NCI-H1092 treated with DMSO at 0.1 percent for 48 hours (cell line): ENCODE data around the gene UBAC1.

Experiments used
- DNase-seq: peaks from one replicate; lab custom pipeline; 2025; lab: John Stamatoyannopoulos, UW

Gene UBAC1, protein sequence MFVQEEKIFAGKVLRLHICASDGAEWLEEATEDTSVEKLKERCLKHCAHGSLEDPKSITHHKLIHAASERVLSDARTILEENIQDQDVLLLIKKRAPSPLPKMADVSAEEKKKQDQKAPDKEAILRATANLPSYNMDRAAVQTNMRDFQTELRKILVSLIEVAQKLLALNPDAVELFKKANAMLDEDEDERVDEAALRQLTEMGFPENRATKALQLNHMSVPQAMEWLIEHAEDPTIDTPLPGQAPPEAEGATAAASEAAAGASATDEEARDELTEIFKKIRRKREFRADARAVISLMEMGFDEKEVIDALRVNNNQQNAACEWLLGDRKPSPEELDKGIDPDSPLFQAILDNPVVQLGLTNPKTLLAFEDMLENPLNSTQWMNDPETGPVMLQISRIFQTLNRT

DNA sequence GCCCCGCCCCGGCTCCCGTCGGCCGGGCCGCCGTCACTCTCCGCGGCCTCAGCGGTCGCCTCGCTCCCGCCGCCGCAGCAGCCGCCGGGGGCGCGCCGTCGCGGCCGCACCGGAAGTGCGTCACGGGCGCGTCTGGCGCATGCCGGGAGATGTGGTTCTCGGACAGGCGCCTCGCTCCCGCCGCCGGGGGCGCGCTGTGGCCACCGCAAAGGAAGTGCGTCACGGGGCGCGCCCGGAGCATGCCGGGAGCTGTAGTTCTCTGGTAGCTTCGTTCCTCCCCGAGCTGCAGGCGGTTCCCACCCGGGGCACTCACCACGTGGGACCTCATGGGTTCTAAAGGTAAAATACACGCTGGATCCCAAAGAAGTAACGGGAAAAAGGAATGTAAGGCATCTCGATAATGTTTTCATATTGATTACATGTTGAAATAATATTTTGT, at the start of gene UBAC1:
TSS of gene UBAC1 (minus strand) at position 97 of the 439 bp plus-strand sequence. CDS start 211 bp downstream, outside the sequence.
- DNase-seq = peak; percentile 91

DNA sequence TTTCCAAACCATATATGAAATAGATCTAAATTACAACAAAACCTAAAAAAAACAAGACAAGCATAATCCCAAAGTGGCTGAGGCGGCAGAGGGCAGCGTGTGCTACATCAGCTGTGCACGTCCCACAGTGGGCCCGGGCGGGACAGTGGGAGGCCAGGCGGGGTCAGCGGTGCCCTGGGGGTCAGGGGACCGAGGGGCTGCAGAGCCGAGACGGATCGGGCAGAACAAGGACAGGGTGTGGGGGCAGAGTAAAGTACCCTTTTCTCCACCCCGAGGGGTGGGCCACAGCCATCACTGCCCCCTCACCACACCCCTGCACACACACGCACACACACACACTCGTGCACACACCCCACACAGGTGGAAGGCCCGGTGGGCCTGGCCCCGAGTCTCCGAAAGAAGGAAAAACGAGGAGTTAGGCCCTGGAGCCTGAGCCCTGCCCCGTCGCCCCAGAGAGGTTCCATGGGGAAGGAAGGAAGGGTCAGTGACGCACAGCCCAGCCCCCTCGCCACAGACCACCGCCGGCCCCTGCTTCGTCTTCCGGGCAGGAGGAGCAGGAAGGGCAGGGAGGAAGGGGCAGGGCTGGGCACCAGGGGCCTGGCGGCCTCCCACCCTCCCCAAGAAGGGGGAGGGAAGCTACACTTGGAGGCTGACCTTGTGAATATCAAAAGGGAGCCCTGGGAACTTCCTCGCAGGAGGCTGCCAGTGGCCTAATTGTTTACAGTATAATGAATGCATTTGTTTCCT, 49.6 kb upstream of the UBAC1 start:
- no peak for DNase-seq

DNA sequence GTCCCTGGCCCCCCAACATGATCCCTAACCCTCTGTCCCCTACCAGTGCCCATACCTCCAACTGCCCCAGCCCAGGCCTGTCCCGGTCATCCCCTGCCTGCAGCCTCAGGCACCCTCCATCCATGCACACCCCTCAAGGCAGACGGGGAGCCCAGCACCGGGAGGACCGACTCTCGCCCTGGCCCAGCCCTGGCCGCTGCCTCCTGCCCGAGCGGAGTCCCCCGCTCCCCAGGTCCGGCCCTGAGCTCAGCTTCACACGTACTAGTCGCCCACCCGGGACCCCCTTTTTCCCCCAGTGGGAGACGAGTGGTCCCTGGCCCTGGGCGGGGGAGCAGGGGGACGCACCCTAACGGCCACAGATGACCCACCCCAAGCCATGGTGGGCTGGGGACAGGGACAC, 49.0 kb upstream of the UBAC1 start:
- DNase-seq = no peak

DNA sequence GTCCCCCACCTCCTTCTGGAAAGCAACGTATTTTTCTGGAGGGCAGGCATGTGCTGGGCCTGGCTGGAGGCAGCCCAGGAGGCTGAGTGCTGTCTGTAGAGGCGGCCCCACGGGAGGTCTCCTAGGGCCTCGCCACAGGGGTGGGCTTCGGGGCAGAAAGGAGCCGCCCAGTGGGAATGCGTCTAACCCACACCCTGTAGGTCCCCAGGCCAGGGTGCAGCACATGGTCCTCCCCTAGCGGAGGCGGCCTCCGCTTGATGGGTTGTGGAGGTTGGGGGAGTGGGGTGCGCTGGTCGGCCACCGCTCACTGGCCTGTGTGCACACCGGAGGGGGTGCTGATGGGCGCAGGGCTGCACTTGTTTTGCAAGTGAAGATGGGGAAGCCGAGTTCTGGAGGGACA, 48.3 kb upstream of the UBAC1 start:
- DNase-seq = no peak

DNA sequence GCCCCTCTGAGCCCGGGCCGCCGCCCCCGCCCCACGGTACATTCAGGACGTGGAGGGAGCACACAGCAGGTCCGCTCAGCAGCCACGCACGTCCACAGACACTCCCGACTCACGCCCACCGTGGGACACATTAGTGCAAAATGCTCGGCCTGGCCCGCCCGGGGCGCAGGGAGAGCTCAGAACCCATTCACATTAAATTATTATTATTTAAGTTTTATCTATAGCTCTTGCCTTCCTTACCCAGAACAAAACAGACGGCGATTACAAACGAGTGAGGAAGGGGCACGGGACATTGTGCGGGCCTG, 47.5 kb upstream of the UBAC1 start:
- no peak for DNase-seq

DNA sequence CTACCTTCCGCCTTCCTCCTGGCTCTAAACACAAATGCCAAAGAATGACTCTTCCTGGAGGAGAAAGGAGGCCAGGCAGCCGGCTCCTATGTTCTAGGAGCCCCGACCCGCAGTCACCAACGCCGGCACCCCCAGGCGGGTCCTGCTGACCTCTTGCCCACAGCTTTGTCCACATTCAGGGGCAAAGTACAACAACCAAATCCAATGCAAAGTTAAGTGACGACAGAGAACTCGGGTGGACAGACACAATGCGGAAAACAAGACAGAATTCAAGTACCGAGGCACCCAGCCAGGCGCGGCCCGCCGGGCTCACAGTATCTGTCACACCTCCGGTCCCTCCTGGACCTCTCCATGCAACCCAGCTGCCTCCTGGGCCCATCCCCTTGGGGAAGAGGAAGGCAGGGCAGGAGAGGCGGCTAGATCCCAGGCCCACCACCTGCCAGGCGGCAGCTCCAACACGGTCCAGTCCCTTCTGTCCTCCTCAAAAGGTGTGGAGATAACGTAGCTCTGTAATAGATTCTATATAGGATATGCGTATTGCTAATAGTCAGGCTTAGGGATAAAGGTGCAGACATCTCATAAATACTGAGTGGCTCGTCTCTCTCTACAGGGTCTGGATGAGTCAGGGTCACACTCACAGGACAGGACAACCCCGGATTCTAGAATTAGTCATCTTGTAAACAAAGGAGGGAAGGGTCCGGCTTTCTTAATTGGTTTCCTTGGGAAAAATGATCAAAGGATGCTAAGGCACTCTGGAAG, 46.9 kb upstream of the UBAC1 start:
- no peak for DNase-seq

DNA sequence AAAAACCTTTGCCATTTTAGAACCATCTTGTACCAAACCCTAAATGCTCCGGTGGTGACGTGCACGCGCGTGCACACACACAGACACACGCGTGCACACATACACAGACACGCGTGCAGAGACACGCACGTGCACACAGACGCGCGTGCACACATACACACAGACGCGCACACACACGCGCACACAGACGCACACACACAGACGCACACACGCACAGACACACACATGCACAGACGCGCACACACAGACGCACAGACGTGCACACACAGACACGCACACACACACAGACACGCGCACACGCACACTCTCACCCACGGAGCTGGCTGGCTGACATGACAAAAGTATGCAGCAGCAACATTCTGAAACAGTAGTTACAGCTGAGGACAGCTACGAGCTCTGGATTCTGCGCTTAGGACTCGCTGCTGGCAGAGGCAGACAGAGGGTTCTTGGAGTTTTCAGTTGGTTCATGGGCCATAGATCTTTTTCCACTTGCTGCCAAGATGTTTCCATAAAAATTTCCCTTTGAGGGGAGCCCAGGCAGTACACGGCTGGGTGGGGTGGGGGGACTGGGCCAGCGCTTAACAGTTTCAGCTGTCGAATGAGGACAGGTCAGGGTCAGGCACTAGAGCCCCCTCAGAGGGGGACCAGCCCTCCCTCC, 46.2 kb upstream of the UBAC1 start:
- no peak for DNase-seq

DNA sequence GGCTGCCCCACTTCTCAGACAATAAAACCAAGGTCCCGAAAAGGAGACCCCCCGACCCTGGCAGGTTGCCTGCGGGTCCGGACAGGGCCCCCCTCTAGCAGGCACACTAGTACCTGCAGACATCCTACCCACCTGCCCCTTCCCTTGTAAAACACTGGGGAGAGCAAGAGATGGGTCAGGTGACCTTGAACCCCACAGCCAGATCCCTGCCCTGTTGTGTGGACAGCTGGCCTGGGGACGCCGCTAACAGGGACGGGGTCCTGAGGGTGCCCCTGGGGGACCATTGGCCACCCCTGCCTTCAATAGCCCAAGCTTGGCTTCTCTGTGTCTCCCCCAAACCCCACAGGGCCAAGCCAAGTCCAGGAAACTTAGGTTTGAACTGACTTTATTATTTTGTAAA, 45.0 kb upstream of the UBAC1 start:
- DNase-seq = no peak

DNA sequence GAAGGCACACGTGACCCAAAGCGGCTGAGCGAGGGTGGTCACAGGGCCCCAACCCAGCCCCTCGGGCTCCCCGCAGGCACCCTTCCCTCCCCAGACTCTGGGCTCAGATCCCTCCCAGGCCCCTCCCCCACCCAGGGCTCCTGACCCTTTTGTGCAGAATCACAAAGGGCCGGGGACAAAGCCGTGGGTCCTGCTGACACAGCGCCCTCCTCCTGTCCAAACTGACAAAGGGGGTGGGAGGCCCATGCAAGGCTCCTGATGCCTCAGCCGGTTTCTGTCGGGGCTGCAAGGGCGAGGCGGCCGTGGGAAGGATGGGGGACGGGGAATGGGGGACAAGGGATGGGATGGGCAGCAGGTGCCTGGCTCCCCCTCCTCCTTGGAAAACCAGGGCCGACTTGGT, 43.5 kb upstream of the UBAC1 start:
- no peak for DNase-seq

DNA sequence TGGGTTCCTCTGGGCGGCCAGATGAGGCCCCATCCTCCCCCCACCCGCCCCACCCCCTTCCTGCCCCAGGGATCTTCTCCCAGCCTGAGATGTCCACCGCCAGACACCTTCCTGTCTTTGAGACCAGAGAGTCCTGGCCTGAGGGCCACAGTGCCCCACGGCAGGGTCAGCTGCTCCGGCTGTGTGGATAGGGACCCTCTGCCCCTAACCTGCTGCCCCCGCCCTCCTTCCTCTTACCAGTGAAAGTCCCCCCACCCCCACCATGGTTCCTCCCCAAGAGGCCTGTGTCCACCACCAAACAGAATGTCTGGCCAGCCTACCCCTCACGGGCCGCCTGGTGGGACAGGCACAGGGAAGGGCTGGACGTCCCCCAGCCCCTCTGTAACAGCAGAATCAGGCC, 43.0 kb upstream of the UBAC1 start:
- no peak for DNase-seq

DNA sequence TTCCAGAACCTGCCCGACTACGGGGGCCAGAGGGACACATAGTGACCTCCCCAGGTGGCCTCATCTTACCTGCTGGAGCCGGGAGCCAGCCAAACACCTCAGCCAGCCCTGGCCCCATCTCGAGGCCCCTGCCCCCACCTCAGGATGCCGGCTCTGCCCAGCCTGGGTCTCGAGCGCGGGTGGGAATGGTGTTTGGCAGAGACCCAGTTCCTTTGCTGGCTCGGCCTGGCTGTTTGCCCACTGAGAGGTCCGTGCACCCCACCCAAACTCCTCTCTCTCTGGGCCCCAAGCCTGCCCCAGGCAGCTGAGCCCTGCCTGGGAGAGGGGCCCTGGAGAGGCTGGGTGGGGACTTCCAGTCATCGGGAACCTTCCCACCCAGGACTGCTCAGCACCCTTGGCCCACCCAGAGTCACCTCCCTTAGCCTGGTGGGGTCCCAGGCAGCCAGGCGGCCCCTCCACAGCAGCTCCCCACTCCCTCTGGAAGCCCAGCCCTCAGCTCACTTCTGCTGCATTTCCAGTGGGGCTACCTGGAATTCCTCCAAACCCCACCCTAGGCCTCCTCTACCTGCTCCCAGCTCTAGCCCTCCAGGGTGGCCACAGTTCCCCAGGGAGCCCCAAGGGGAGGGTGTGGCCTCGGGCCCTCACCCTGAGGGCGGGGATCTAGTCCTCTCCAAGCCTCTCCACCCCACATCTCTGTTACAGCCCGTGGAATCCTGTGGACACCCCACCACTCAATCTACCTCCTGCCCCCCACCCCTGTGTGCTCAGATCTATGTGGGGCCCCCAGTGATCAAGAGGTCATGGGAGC, 42.4 kb upstream of the UBAC1 start:
- DNase-seq = no peak

DNA sequence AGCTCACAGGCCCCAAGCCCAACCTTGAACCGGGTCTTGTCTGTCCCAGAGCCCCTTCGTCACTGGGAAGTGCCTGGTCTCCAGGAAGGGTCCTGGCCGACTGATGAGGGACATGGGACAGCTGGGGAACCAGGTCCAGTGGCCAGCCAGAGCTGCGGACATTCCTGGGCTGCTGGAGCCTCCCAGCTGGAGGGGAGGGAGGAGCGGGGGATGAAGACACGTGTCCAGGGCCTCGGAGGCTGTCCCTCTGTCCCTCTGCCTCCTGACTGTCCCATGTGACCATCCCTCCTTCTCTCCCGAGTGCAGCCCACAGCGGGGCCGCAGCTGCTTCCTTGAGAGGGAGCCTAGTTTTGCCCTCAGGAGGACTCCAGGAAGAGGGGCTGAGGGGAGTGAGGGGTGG, 41.7 kb upstream of the UBAC1 start:
- DNase-seq = no peak

DNA sequence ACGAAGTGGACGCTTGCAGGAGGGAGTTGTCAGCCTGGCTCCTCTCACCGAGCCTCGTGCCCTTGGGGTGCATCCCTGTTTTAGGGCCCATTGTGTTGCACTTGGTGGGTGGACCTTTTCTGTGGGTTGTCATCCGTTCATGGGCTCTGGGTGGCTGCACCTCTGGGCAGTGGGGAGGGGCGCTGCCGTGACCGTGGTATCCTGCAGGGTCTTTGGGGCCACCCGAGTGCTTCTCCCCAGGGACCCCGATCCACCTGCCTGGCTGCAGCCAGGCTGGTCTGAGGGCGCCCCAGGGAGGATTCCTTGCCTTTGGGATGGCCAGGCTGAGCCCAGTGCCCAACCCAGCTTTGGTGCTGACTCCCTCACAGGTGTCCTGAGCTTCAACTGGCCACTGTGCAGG, 41.0 kb upstream of the UBAC1 start:
- no peak for DNase-seq

DNA sequence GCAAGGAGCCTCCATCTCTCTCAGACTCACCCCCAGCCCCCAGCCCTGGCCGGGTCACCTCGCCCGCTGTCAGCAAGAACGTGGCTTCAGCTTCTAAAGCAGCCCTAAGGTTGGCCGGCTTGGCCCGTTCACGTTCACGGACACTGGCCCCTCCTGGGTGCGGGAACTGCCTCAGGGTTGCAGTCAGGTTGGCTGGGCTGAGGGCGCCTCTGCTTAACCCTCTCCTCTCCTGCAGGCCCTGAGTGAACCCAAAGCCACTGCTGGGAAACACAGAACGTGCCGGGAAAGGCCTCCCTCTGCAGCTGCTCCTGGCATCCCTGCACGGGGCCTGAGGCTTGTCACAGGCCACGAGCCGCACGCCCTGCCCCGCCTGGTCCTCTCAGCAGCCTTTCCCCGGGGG, 40.1 kb upstream of the UBAC1 start:
- DNase-seq = no peak

DNA sequence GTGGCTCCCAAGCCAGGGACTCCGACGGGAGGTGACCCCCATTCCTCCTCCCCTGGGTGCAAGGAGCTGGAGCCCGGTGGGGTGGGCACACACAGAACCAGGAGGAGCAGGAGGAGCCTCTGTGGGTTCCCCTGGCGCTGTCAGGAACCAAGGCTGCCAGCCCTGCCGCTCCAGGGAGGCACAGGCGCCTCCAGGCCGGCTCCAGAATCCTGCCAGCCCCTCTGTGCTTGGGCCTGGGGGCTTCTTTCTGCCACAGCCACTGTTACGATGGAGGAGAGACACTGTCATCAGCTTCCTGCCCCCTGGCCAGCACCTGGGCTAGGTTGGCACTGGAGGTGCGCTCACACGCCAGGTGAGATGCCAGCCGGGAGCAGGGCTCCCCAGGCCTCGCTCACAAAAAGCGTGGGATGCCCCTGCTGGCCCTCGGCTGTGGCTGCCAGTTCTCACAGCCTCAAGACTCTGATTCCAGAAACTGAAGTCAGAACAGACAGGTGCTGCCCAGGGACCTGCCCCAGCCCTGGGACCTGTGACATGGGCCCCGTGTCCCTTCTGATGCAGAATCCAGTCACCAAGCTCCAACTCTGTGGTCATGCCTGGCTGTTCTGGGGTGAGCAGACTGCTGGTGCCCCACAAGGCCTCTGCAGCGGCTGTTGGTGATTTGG, 37.4 kb upstream of the UBAC1 start:
- DNase-seq = no peak

DNA sequence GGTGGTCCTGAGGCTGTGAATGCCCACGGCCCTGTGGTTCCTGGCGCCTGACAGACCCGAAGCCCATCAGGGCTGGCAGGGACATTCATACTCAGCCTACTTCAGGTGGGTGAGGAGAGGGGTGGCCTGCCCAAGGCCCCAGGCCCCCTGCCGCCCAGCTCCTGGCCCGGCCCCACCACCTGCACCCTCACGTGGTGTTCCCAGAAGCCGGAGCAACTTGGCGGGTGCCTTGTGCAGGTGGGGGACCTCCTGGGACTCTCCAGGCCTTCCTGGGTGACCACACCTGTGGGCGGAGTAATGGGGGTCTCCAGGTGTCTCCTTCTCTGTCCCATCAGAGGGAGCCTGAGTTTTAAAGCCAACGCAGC, 36.8 kb upstream of the UBAC1 start:
- DNase-seq = no peak

DNA sequence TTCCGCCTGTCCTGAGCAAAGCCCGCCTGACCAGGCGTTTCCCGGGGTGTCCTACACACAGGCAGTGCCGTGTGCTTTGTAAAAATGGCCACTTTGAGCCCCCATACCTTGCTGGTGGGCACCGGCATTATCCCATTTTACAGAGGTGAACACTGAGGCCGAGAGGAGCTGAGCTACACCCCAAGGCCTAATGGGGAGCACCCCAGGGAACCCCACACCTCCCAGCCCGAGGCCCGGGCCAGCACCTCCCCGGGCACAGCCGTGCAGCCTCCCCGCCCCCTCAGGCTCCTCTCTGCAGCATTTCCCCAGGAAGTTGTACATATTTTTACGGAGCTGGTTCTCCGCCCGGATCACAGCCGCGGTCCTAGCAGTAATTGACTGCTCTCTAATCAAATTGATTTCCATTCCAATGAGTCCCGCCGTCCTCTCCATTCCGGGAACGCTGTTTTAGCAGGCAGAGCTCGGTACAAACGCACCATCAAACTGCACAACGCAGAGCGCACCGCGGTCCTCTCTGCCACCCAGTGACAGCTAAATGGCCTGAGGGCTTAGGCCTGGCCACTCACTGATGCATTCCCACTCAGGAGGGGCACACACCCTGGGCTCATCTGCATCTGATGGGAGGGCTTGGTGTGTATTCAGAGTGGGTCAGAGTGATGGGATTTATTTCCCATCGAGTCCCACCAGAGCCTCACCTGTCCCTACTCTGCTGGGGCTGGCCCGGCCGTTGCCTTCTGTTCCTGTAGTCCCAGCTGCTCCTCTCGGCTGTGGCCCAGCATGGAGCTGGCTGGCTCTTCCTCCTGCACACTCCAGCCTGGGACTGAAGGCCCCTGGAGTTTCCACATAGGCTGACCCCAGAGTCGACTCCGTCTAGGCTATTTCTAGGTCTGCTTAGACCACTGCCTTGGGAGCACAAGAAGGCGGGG, 36.2 kb upstream of the UBAC1 start:
- DNase-seq = no peak

DNA sequence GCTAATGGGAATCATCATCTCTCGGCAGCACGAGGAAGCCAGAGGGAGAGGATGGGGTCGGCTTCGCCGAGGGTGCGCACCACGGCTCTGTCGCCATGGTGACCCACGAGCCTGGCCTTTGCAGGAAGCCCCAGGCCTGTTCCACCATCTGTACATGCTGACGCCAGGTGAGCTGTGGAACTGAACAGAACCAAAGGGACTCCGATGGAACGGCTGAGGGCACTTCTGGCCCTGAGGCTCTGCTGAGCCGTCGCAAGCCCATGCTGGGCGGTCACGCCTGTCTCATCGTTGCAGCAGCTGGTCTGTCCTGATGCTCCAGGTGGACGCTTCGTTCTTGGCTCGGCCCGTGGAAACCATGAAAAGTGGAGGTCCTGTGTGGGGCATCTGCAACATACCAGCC, 34.6 kb upstream of the UBAC1 start:
- DNase-seq = no peak

DNA sequence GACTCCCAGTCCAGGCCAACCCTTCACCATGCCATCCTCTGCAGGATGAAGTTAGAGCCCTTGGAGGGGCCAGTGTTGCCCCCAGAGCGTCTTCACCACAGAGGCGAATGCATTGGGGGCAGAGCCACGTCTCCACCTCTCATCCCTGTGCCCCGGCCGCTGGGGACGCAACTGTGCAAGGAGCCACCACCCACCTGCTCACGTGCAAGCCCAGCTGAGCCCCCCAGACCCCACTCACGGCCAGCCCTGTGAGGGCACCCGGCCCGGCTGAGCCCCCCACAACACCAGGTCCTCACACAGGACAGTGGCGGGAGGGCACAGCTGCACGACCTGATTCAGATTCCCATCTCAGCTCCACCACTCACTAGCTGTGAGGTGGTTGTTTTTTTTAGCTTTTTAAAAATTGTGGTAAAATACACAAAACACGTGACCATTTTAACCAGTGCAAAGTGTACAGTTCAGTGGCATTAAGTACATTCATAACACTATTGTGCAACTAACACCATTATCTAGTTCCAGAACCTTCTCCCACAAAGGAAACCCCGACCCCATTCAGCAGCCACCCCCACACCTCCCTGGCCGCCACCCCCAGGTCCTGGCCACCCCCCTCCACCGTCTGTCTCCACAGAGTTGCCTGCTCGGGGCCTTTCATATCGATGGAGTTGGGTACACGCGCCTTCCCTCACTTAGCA, 33.5 kb upstream of the UBAC1 start:
- DNase-seq = no peak
